Lower leg skin (tissue), 3 donors: ENCODE results near the gene ACTMAP.

ENCODE experiments used
- POLR2A ChIP-seq, 2 donors: fragments of 450-650 bp; IDR thresholded peaks; one replicate each; pipeline ENCODE4 v1.6.1; 2016 to 2017; ENCODE audit warnings: antibody characterized with exemption in 2 of 2, mild to moderate bottlenecking in 1 of 2, moderate library complexity in 1 of 2
- TF ChIP-seq, protein P1 (sequence below), 3 donors: fragments of 450-650 bp; IDR thresholded peaks; one replicate each; pipeline ENCODE4 v1.5.1; 2016; ENCODE audit warnings: antibody characterized with exemption in 3 of 3, mild to moderate bottlenecking in 3 of 3, moderate library complexity in 2 of 3

DNA sequence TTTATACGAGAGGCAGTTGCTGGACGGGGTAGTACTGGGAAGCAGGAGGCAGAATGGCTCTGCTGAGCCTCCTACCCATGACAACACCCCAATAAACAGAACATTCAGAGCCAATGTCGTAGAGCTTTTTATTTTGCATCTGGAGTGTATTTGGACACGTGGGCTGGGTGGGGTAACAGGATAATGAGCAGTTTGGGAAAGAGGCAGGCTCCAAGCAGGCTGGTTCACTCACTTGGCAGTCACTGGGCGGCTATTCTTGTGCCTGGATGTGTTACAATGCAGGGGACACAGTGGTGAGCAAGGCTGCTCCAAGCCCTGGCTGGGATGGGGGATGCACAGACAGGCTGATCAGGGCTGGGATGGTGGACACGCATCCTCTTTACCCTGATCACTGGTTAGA lies 9.5 kb downstream of the ACTMAP start:
- TF ChIP-seq, protein P1, sequence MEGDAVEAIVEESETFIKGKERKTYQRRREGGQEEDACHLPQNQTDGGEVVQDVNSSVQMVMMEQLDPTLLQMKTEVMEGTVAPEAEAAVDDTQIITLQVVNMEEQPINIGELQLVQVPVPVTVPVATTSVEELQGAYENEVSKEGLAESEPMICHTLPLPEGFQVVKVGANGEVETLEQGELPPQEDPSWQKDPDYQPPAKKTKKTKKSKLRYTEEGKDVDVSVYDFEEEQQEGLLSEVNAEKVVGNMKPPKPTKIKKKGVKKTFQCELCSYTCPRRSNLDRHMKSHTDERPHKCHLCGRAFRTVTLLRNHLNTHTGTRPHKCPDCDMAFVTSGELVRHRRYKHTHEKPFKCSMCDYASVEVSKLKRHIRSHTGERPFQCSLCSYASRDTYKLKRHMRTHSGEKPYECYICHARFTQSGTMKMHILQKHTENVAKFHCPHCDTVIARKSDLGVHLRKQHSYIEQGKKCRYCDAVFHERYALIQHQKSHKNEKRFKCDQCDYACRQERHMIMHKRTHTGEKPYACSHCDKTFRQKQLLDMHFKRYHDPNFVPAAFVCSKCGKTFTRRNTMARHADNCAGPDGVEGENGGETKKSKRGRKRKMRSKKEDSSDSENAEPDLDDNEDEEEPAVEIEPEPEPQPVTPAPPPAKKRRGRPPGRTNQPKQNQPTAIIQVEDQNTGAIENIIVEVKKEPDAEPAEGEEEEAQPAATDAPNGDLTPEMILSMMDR (IDR thresholded peaks at IDR 0.05), result no peak
- no peak for TF ChIP-seq POLR2A (IDR thresholded peaks at IDR 0.05)
